Loucy (cell line): ENCODE measurements around the gene CNRIP1.
A peak's percentile ranks its signal among the peaks of the same experiment; 100 is the strongest.

Experiments used
- H2AFZ ChIP-seq: fragments of 200-600 bp; sonication (generic); 2 replicates; pipeline ENCODE4 v1.6.0; 2016; ENCODE audit warnings: antibody characterized with exemption, mild to moderate bottlenecking, low read length, moderate library complexity
- H3F3A ChIP-seq: fragments of 200-600 bp; 2 replicates; pipeline ENCODE4 v1.6.0; 2016; ENCODE audit warnings: antibody characterized with exemption, low read depth, mild to moderate bottlenecking
- H3K27me3 ChIP-seq: fragments of 200-600 bp; sonication (generic); 2 replicates; pipeline ENCODE4 v1.6.1; 2014; ENCODE audit warnings: low read length, mild to moderate bottlenecking; ENCODE audit not compliant: insufficient read depth, poor library complexity, severe bottlenecking
- H3K36me3 ChIP-seq: fragments of 200-600 bp; sonication (generic); 2 replicates; pipeline ENCODE4 v1.6.1; 2016; ENCODE audit warnings: low read length; ENCODE audit not compliant: insufficient read depth
- H3K4me1 ChIP-seq: fragments of 200-600 bp; sonication (generic); 2 replicates; pipeline ENCODE4 v1.5.1; 2014; ENCODE audit warnings: low read length, mild to moderate bottlenecking; ENCODE audit not compliant: insufficient read depth, poor library complexity, severe bottlenecking
- H3K4me2 ChIP-seq: fragments of 200-600 bp; sonication (generic); 2 replicates; pipeline ENCODE4 v1.6.0; 2014; ENCODE audit warnings: antibody characterized with exemption, low read length, low read depth, mild to moderate bottlenecking; ENCODE audit not compliant: poor library complexity, severe bottlenecking
- H3K4me3 ChIP-seq: fragments of 200-600 bp; sonication (generic); 2 replicates; pipeline ENCODE4 v1.5.1; 2014; ENCODE audit warnings: low read length, mild to moderate bottlenecking, mixed read lengths; ENCODE audit not compliant: poor library complexity, severe bottlenecking
- H3K79me2 ChIP-seq: fragments of 200-600 bp; sonication (generic); 2 replicates; pipeline ENCODE4 v1.6.1; 2014; ENCODE audit warnings: low read length; ENCODE audit not compliant: insufficient read depth
- H3K9ac ChIP-seq: fragments of 200-600 bp; sonication (generic); 2 replicates; pipeline ENCODE4 v1.6.0; 2014; ENCODE audit warnings: mild to moderate bottlenecking, low read depth, low read length, moderate library complexity; ENCODE audit not compliant: poor library complexity, severe bottlenecking
- H3K9me2 ChIP-seq: fragments of 200-600 bp; sonication (generic); replicated peaks from 2 replicates; pipeline ENCODE4 v1.6.1; 2016; ENCODE audit warnings: low read depth, low read length, mixed read lengths
- H3K9me3 ChIP-seq: fragments of 200-600 bp; sonication (generic); 2 replicates; pipeline ENCODE4 v1.6.1; 2014; ENCODE audit warnings: mild to moderate bottlenecking, antibody characterized with exemption, low read length, low read depth; ENCODE audit not compliant: insufficient read depth
- H4K20me1 ChIP-seq: fragments of 200-600 bp; sonication (generic); 2 replicates; pipeline ENCODE4 v1.6.0; 2014; ENCODE audit warnings: antibody characterized with exemption, low read length, mild to moderate bottlenecking; ENCODE audit not compliant: insufficient read depth, poor library complexity, severe bottlenecking
- EZH2phosphoT487 ChIP-seq: fragments of 200-600 bp; IDR thresholded peaks from 2 replicates; pipeline ENCODE4 v1.6.1; 2018; ENCODE audit warnings: antibody characterized with exemption, mild to moderate bottlenecking, moderate library complexity, borderline replicate concordance
- TF ChIP-seq, protein P1 (sequence below): fragments of 200-600 bp; sonication (generic); conservative IDR thresholded peaks from 2 replicates; pipeline ENCODE4 v1.5.1; 2014; ENCODE audit warnings: mild to moderate bottlenecking, antibody characterized with exemption, low read length

Gene CNRIP1

DNA sequence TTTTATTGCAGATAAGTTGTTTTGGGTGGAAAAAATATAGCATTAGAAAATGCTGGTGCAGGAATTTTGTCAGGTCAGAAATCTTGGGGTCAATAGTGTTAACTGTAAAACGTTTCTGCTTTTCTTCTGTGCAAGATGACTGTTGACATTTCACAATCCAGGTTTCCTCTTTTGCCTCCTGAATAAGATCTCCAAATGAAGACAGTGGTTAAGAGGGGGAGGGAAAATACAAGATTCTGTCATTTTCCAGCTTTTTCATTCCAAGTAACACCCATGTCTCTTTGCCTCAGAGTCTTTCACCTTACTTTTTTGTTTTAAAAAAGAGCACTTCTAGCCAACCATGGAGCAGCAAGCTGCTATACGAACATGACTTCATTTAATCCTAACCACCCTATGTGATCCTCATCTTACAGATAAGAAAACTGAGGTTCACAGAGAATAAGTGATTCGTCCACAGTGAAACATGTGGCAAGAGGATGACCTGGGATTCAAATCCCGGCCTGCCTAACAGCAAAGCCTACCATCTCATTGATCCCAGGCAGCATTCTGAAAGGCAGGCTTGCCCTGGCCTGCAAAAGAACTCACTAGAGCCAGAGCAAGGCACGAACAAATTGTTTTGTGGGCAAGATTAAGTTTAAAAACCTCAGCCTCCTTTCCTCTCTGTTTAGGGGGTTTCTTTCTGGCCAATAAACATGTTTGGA is 48.4 kb upstream of the CNRIP1 start:
- H3K4me3 ChIP-seq: no peak overlapping the region
- H3K9me2 ChIP-seq: no peaks in the 10 kb centered on the region
- no peaks in the 10 kb centered on the region for H3K79me2 ChIP-seq
- no peaks in the 10 kb centered on the region for H3K36me3 ChIP-seq
- H2AFZ ChIP-seq: 0 out of 2 replicates have a peak overlapping the region, but pooled peaks have one; percentile 22
- TF ChIP-seq, protein P1, sequence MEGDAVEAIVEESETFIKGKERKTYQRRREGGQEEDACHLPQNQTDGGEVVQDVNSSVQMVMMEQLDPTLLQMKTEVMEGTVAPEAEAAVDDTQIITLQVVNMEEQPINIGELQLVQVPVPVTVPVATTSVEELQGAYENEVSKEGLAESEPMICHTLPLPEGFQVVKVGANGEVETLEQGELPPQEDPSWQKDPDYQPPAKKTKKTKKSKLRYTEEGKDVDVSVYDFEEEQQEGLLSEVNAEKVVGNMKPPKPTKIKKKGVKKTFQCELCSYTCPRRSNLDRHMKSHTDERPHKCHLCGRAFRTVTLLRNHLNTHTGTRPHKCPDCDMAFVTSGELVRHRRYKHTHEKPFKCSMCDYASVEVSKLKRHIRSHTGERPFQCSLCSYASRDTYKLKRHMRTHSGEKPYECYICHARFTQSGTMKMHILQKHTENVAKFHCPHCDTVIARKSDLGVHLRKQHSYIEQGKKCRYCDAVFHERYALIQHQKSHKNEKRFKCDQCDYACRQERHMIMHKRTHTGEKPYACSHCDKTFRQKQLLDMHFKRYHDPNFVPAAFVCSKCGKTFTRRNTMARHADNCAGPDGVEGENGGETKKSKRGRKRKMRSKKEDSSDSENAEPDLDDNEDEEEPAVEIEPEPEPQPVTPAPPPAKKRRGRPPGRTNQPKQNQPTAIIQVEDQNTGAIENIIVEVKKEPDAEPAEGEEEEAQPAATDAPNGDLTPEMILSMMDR: no peak
- TF ChIP-seq EZH2phosphoT487: no peak
- no peaks in the 10 kb centered on the region for H4K20me1 ChIP-seq
- H3K9ac ChIP-seq: no peak overlapping the region
- H3K9me3 ChIP-seq: no peaks in the 10 kb centered on the region
- H3K4me2 ChIP-seq: no peak overlapping the region
- H3F3A ChIP-seq: no peaks in the 10 kb centered on the region; the same call in 1 of the 2 replicates
- H3K4me1 ChIP-seq: peaks cover 3% of the 10 kb centered on the region
- no peaks in the 10 kb centered on the region for H3K27me3 ChIP-seq

DNA sequence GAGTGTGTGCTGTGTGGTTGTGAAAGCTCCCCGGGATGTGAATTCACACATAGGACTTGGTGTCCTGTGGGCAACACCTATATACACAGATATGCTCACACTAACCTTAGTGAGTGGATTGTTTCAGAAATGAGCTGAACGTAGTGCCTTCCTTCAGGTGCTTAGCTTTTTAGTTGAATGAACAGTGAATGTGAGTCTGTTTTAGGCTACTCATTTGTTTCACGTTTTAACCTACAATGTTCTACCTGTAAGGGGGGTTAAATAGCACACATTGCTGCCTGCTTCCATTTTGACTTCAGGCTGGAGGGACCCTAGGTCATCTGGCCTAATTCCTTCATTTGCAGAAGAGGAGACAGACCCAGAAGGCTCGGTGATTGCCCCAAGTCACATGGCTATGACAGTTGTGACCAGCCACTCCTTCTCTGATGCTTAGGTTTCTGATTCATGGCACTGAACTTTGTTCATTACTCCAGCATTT is 46.4 kb upstream of the CNRIP1 start:
- TF ChIP-seq, protein P1: no peak
- no peak for TF ChIP-seq EZH2phosphoT487
- Histone ChIP-seq H3K9me3 (no peaks in the 10 kb centered on the region), H3F3A (no peaks in the 10 kb centered on the region; the same call in 1 of the 2 replicates), H3K4me1 (peaks cover 7% of the 10 kb centered on the region), H3K36me3 (no peaks in the 10 kb centered on the region), H3K79me2 (no peaks in the 10 kb centered on the region), H3K9ac (no peak overlapping the region), H2AFZ (no peak overlapping the region), H3K9me2 (no peaks in the 10 kb centered on the region), H4K20me1 (no peaks in the 10 kb centered on the region), H3K27me3 (no peaks in the 10 kb centered on the region), H3K4me3 (no peak overlapping the region), H3K4me2 (no peak overlapping the region)

DNA sequence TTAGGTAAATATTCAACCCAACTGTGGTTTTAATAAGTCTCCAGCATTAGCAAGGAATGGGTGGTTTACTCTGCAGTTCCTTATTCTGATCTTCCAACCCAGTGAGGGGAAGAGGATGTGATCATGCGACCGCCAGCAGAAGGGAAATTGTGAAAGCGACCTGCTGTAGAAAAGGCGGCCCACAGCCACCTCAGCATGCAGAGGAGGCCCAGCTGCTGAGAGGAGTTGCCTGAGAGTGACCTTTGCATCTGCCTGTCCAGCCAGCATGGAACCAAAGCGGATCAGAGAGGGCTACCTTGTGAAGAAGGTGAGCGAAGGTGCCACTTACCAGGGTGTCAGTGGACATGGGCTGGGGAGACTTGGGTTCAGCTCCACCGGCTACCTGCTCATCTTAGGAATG is 45.3 kb upstream of the CNRIP1 start, which contains the start of gene PLEK:
Gene PLEK, plus strand, starts transcription at position 196 of the 400 bp plus-strand sequence. Its CDS starts 70 bp downstream, at position 266.
- no peaks in the 10 kb centered on the region for H3K9me3 ChIP-seq
- H3K27me3 ChIP-seq: no peaks in the 10 kb centered on the region
- TF ChIP-seq, protein P1: no peak
- TF ChIP-seq EZH2phosphoT487: no peak
- no peak within 1 kb of the TSS for H3K4me3 ChIP-seq
- no peaks in the 10 kb centered on the region for H3K79me2 ChIP-seq
- no peaks in the 10 kb centered on the region for H3K9me2 ChIP-seq
- no peaks in the 10 kb centered on the region for H4K20me1 ChIP-seq
- H3K4me1 ChIP-seq: peaks cover 7% of the 10 kb centered on the region
- H3K9ac ChIP-seq: no peak within 1 kb of the TSS
- H3F3A ChIP-seq: no peaks in the 10 kb centered on the region; the same call in 1 of the 2 replicates
- no peak within 1 kb of the TSS for H3K4me2 ChIP-seq
- peak within 1 kb of the TSS; percentile 33; the same call in 1 of the 2 replicates for H2AFZ ChIP-seq
- no peaks in the 10 kb centered on the region for H3K36me3 ChIP-seq
